HG03521 (cell line): ENCODE measurements around the gene CDKAL1.
"Not testable (repeated sequence)": the region's sequence is repeated elsewhere in the genome, so short reads cannot be mapped to it uniquely, and the experiment has no call there.

Source experiments
- ATAC-seq: cut with Tn5 transposase; IDR thresholded peaks from one replicate; pipeline ENCODE4 v1.9.1; 2021; ENCODE audit warnings: mild to moderate bottlenecking, moderate library complexity; ENCODE audit not compliant: unreplicated experiment

The CDKAL1 gene

GRCh38 chr6:20827798-20828197 is 293.5 kb downstream of the CDKAL1 start:
- no peak for ATAC-seq

DNA sequence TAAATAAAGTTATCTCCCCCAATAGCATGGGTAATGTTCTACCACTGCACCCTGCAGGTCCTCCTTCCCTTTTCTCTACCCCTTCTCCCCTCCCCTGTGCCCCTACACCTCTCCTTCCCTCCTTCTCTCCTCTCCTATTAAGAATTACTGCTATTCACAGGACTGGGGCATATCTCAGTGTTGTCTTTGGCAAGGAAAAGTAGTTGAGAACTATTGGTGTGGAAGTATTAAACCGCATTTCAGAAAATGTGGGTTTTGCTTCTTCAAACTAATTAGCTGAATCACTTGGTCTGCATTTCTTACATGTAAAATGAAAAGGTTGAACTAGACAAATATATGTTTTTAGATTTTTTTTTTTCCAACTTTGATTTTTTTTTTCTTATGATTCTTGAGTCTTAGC is 296.3 kb downstream of the CDKAL1 start:
- no peak for ATAC-seq

- ATAC-seq, result not testable (repeated sequence)
Observed at GRCh38 chr6:20831251-20831650, 297.0 kb downstream of the CDKAL1 start.

GRCh38 chr6:20833881-20834515 is 299.7 kb downstream of the CDKAL1 start:
- ATAC-seq, result no peak

DNA sequence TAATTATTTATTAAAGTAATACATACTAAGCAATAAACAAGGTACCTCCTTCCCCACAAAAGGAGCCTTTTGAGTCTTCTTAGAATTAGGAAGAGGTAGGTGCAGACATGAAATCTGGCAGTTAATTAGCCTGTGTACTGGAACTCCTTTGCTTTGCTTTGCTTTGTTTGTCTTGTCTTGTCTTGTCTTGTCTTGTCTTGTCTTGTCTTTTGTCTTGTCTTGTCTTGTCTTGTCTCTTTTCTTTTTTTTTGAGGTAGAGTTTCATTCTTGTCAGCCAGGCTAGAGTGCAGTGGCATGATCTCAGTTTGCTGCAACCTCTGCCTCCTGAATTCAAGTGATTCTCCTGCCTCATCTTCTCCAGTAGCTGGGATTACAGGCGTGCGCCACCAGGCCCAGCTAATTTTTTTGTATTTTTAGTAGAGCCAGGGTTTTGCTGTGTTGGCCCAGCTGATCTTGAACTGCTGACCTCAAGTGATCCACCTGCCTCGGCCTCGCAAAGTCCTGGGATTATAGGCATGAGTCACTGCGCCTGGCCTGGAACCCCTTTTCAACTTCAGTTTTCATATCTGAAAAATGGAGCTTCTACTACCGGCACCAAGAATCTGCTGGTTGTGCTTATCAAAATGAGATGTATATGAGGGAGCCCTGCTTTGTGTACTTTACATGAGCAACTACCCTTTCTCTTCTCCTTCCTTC is 301.2 kb downstream of the CDKAL1 start:
- no peak for ATAC-seq

DNA sequence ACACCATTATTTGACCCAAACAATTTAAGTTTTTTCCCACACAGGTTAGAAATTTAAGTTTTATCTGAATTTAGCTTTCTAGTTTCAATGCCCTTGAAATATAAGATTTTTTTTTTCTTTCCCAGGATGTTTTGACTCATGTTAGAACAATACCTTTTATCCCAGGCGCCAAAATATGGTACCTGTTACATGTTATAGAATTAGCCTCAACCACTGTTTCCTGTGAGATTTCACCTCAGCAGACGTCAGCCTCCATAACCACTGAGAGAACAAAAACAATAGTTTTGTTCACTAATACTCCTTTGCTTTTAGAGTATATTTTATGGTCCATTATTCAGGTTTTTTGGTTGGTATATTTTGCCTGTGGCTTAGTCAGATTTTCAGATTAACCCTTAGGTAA is 302.9 kb downstream of the CDKAL1 start:
- ATAC-seq, result no peak

GRCh38 chr6:20838113-20838512 is 303.9 kb downstream of the CDKAL1 start:
- ATAC-seq, result no peak

GRCh38 chr6:20839630-20840029 is 305.4 kb downstream of the CDKAL1 start:
- ATAC-seq, result no peak

DNA sequence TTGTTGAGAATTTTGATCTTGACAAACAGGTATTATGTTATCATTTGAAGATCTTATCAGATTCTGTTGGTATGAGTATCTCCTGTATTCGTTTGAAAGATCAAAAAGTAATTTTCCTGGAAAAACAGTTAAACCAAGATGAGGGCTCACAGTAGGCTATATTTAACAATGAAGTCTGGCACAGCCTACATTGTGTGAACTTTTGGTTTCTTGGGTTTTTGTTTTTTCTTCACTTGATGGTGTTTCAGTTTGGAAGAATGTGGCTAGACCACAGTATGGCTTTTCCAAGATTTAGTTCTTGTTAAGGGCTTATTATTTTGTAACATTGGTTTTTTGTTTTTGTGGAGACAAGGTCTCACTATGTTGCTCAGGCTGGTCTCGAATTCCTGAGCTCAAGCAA is 306.4 kb downstream of the CDKAL1 start:
- no peak for ATAC-seq

DNA sequence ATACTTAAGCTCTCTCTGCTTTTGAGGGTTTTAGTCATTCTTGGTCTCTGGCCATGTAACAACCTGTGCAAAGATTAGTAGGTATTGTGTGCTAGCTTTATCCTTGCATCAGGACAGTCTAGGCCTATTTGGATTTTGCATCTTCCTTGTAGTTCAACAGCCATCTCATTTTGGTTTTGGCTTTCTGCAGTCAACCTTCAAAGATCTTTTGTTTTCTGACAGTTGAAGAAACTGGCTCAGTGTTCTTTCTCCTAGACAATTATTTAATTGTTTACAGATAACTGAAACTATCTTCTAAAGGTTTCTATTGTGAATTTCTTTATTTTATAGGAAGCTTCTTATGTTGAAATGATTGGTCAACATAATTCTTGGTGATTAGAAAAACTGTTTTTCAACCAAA is 307.5 kb downstream of the CDKAL1 start:
- no peak for ATAC-seq

DNA sequence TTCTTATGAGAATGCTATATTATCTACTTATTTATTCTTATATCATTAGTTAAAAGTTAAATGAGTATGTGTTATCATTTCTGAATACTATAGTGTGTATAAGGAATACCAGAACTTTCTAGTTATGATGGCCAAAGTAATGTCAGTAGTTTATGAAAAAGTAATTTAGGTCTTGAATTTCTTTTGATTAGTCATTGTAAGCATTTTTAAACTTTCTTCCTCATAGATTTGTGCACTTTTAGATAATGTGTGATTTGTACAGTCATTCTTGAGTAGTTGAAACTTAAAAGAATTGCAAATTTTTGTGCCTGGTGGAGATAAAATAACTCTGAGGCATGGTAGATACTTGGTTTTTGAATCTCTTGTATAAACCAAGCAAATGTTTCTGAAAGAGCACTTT is 311.3 kb downstream of the CDKAL1 start:
- ATAC-seq, result no peak

- ATAC-seq, result peak; percentile 77
Observed at GRCh38 chr6:20846602-20847028, 312.4 kb downstream of the CDKAL1 start.

GRCh38 chr6:20847904-20848303 is 313.6 kb downstream of the CDKAL1 start:
- no peak for ATAC-seq

- no peak for ATAC-seq
Observed at GRCh38 chr6:20850686-20851416, 316.6 kb downstream of the CDKAL1 start.

- ATAC-seq, result no peak
Observed at GRCh38 chr6:20851795-20852194, 317.5 kb downstream of the CDKAL1 start.

DNA sequence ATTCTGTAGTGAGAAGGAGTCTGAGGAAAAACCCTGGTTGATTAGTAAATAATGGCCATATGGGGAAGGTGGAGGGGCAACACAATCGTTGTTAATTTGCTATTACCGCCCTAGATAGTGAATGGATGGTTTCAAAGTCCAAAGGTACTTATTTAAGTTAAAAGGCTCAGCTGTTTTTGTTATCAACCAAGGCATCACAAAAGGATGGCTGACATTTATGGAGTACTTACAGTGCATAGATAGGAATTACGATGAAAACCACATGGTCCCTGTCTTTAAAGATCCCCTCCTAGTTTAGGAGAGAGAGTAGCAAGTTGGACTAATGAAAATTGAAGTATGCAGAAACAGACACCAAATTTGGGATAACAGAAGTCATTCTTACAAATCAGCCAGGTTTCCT is 319.6 kb downstream of the CDKAL1 start:
- ATAC-seq, result no peak

DNA sequence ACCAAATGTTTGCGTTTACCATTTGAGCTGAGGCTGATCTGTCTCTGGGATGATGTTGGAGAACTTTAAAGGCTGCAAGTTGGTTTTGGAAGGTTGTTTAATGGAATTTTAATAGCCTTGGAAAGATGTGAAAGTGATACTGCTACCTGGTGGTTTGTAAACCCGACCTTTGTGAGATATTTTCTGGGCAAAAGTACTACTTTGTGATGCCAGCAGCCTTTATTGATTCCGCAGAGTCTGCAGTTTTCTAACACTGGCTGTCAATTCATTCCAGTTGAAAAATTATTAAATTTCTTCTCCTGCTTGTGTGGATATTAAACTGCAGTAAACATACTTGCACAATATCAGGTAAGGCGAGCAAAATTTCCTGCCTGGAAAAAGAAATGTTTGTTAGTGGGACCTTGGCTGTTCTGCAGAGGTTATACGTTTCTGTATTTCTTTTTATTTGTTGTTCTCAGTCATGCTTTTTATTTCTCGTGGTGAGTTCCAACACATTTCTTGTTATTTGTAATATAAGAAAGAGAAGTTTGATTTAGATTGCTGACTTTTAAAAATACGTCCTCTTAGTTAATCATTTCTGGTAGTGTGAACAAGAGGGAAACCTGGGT is 322.5 kb downstream of the CDKAL1 start:
- no peak for ATAC-seq

DNA sequence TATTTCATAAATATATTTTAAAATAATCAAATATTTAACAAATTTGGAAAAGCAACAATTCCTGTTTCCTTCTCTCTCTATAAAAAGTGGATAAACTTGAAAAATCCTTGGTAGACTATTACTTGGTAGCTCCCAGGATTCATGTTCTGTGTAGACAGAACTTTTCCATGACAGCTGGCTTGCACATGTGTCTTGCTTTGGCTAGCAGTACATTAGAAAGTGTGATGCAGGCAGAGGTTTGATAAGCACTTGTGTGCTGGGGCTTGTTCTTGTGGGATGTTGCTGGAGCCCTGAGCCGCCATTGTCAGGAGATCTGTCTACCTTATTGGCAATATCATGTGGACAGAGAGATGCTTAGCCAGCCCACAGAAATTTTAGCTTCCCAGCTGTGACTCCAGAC is 327.2 kb downstream of the CDKAL1 start:
- ATAC-seq, result no peak

GRCh38 chr6:20866036-20866435 is 331.8 kb downstream of the CDKAL1 start:
- ATAC-seq, result no peak

GRCh38 chr6:20866935-20867703 is 332.9 kb downstream of the CDKAL1 start:
- no peak for ATAC-seq
